GM23338 (cell line): ENCODE results near the gene MZB1. TPM values are rescaled to one million over a fixed set of nuclear protein-coding genes. Genes with fewer than 3 reads are reported as not detected.

Source experiments
- ATAC-seq: fragments of 200-7000 bp; cut with Tn5 transposase; 3 replicates; pipeline ENCODE4 v1.9.1; 2020
- DNase-seq: peaks from one replicate; pipeline ENCODE4 v3.0.0-alpha.2; 2015; ENCODE audit warnings: low spot score
- H2AFZ ChIP-seq: fragments of 200-600 bp; sonication (generic); 2 replicates; pipeline ENCODE4 v1.8.0; 2016; ENCODE audit warnings: antibody characterized with exemption, mild to moderate bottlenecking, moderate library complexity
- H3F3A ChIP-seq: fragments of 200-600 bp; sonication (generic); replicated peaks from 2 replicates; pipeline ENCODE4 v1.8.0; 2017; ENCODE audit warnings: antibody characterized with exemption, mixed run types, low read depth
- H3K27ac ChIP-seq: fragments of 200-600 bp; sonication (generic); 2 replicates; pipeline ENCODE4 v1.6.1; 2016; ENCODE audit warnings: low read depth
- H3K27me3 ChIP-seq: fragments of 200-600 bp; sonication (generic); 2 replicates; pipeline ENCODE4 v1.8.0; 2016; ENCODE audit warnings: mild to moderate bottlenecking, mixed run types, moderate library complexity; ENCODE audit not compliant: insufficient read depth
- H3K36me3 ChIP-seq: fragments of 200-600 bp; sonication (generic); 2 replicates; pipeline ENCODE4 v1.8.0; 2016; ENCODE audit warnings: mild to moderate bottlenecking; ENCODE audit not compliant: insufficient read depth
- H3K4me1 ChIP-seq: fragments of 200-600 bp; sonication (generic); 2 replicates; pipeline ENCODE4 v1.8.0; 2016; ENCODE audit warnings: mild to moderate bottlenecking, moderate library complexity; ENCODE audit not compliant: insufficient read depth
- H3K4me2 ChIP-seq: fragments of 200-600 bp; sonication (generic); 2 replicates; pipeline ENCODE4 v1.7.1; 2017; ENCODE audit warnings: mixed run types
- H3K4me3 ChIP-seq: fragments of 200-600 bp; sonication (generic); 2 replicates; pipeline ENCODE4 v1.6.1; 2016; ENCODE audit warnings: mixed run types
- H3K79me2 ChIP-seq: fragments of 200-600 bp; sonication (generic); replicated peaks from 2 replicates; pipeline ENCODE4 v1.8.0; 2017; ENCODE audit warnings: mild to moderate bottlenecking; ENCODE audit not compliant: insufficient read depth
- H3K9me2 ChIP-seq: fragments of 200-600 bp; sonication (generic); 2 replicates; pipeline ENCODE4 v1.8.0; 2017; ENCODE audit not compliant: insufficient read depth
- H4K20me1 ChIP-seq: fragments of 200-600 bp; sonication (generic); replicated peaks from 2 replicates; pipeline ENCODE4 v1.8.0; 2017; ENCODE audit warnings: mild to moderate bottlenecking; ENCODE audit not compliant: insufficient read depth
- H3K27ac Mint-ChIP-seq: 2 replicates; pipeline ENCODE4 v1.8.0; 2020; ENCODE audit warnings: inconsistent platforms, mild to moderate bottlenecking, moderate library complexity, mixed read lengths
- H3K27me3 Mint-ChIP-seq: 3 replicates; pipeline ENCODE4 v1.8.0; 2022; ENCODE audit warnings: low read depth, mild to moderate bottlenecking, moderate library complexity, mixed read lengths, inconsistent platforms; ENCODE audit not compliant: insufficient read depth, poor library complexity
- H3K36me3 Mint-ChIP-seq: 3 replicates; pipeline ENCODE4 v1.8.0; 2021; ENCODE audit warnings: low read depth, mild to moderate bottlenecking, inconsistent platforms, moderate library complexity, mixed read lengths
- H3K4me1 Mint-ChIP-seq: 3 replicates; pipeline ENCODE4 v1.8.0; 2020; ENCODE audit warnings: mild to moderate bottlenecking, inconsistent platforms, mixed read lengths
- H3K4me3 Mint-ChIP-seq: 3 replicates; pipeline ENCODE4 v1.8.0; 2021; ENCODE audit warnings: moderate library complexity, mild to moderate bottlenecking, inconsistent platforms, mixed read lengths
- H3K9me3 Mint-ChIP-seq: 3 replicates; pipeline ENCODE4 v1.8.0; 2020; ENCODE audit warnings: moderate library complexity, mild to moderate bottlenecking, inconsistent platforms, mixed read lengths
- CREB1 ChIP-seq: fragments of 250-450 bp; sonication (Bioruptor Pico); IDR thresholded peaks from 2 replicates; pipeline ENCODE4 v1.5.0; 2020; ENCODE audit warnings: low read depth, mild to moderate bottlenecking, moderate library complexity
- EZH2 ChIP-seq: fragments of 200-600 bp; sonication (generic); IDR thresholded peaks from one replicate; pipeline ENCODE4 v1.8.0; 2017; ENCODE audit warnings: antibody characterized with exemption, mild to moderate bottlenecking, low read depth; ENCODE audit not compliant: unreplicated experiment
- EZH2phosphoT487 ChIP-seq: fragments of 200-600 bp; sonication (generic); IDR thresholded peaks from one replicate; pipeline ENCODE4 v1.8.1; 2018; ENCODE audit warnings: antibody characterized with exemption; ENCODE audit not compliant: unreplicated experiment
- JUNB ChIP-seq: IDR thresholded peaks from one replicate; pipeline ENCODE4 v1.6.1; 2016; ENCODE audit warnings: antibody characterized with exemption; ENCODE audit not compliant: unreplicated experiment
- NANOG ChIP-seq: IDR thresholded peaks from 2 replicates; pipeline ENCODE4 v1.6.1; 2016; ENCODE audit warnings: antibody characterized with exemption, borderline replicate concordance
- POLR2AphosphoS5 ChIP-seq: IDR thresholded peaks from 2 replicates; pipeline ENCODE4 v1.6.1; 2016; ENCODE audit warnings: antibody characterized with exemption, low read depth
- STAT1 ChIP-seq: IDR thresholded peaks from one replicate; pipeline ENCODE4 v1.6.1; 2016; ENCODE audit warnings: antibody characterized with exemption; ENCODE audit not compliant: unreplicated experiment
- ZNF114 ChIP-seq: fragments of 250-450 bp; sonication (Bioruptor Pico); IDR thresholded peaks from 2 replicates; pipeline ENCODE4 v1.5.0; 2020; ENCODE audit warnings: mild to moderate bottlenecking, moderate library complexity
- ZNF331 ChIP-seq: fragments of 250-450 bp; sonication (Bioruptor Pico); IDR thresholded peaks from 2 replicates; pipeline ENCODE4 v1.5.0; 2020; ENCODE audit warnings: low read depth, mild to moderate bottlenecking, moderate library complexity
- polyA plus RNA-seq: library from polyadenylated mRNA; unstranded; fragments of >200 nt; fragmentation: Nextera tagmentation; extraction: Ambion mirVana; gene quantifications from 2 replicates; pipeline ENCODE4 v1.2.1, GENCODE V29; 2016
- total RNA-seq: library from RNA; depleted of rRNA; stranded (reverse); fragments of >200 nt; shearing (Covaris generic); gene quantifications from 2 replicates; pipeline ENCODE4 v1.2.3, GENCODE V29; 2014
- TF ChIP-seq, protein P1 (sequence below): IDR thresholded peaks from one replicate; pipeline ENCODE4 v1.6.1; 2018; ENCODE audit warnings: antibody characterized with exemption; ENCODE audit not compliant: unreplicated experiment
- TF ChIP-seq, protein P2 (sequence below): fragments of 250-450 bp; sonication (Bioruptor Pico); IDR thresholded peaks from 2 replicates; pipeline ENCODE4 v1.5.0; 2020; ENCODE audit warnings: mild to moderate bottlenecking, moderate library complexity
- TF ChIP-seq, protein P3 (sequence below), 2 experiments: fragments of 200-600 bp in 1 of 2; sonication (generic) in 1 of 2; conservative IDR thresholded peaks; 2 replicates each; pipeline versions ENCODE4 v1.5.1 to v1.6.1; 2016 to 2017; ENCODE audit warnings: antibody characterized with exemption in 2 of 2, low read depth in 2 of 2, mild to moderate bottlenecking in 2 of 2, moderate library complexity in 1 of 2
- TF ChIP-seq, protein P4 (sequence below): IDR thresholded peaks from 2 replicates; pipeline ENCODE4 v1.6.1; 2016; ENCODE audit warnings: antibody characterized with exemption

MZB1 gene
- total and polyA plus RNA-seq, 2 experiments from 2014 or later = 0.52 to 1.6 TPM

DNA sequence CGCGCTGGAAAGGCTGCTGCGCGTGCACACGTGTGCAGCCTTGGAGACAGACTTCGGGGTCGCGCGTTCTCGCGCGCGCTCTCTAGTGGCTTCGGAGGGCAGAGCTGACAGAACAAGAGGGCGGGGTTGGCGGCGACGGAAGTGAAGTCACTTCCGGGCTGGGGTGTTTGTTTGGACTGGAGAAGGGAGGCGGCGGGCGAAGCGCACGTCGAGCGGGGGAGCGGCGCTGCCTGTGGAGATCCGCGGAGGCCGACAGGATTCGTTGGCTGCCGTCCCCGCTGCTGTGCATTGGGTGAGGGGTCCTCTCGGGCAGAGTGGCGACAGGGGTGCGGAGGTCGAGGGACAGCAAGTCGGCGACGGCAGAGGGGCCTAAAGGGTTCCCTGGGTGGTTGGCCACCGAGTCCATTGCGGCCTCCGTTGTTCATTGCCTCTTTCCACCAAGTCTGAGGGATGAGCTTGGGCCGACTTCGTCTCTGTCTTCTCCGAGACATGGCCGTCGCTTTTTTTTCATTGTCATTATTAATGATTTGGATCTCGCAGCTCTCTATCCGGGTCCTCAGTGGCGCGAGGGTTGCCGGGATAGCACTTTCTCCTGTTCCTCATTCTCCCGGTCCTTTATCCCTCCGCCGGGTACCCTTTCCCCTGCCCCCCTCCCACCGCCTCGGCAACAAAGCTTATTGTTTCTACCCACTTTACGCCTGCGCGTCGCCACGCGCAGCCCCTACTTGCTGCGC is 47.9 kb downstream of the MZB1 start, which contains the start of gene PAIP2:
PAIP2 (plus strand) TSS at position 166 of the 734 bp plus-strand sequence. CDS start 21,931 bp downstream, outside the sequence.
- peak within 1 kb of the TSS; percentile 90 for H3K4me3 ChIP-seq
- H3K4me1 Mint-ChIP-seq = peaks cover 23% of the 10 kb centered on the region
- peaks cover 18% of the 10 kb centered on the region for H3K27me3 Mint-ChIP-seq
- H3K4me2 ChIP-seq = peak within 1 kb of the TSS; percentile 97
- no peaks in the 10 kb centered on the region; the same call in 2 of the 3 replicates for H3K9me3 Mint-ChIP-seq
- H4K20me1 ChIP-seq = peaks cover 40% of the 10 kb centered on the region
- H3K79me2 ChIP-seq = peaks cover 46% of the 10 kb centered on the region
- peaks cover 31% of the 10 kb centered on the region for H3K36me3 Mint-ChIP-seq
- peaks cover 6% of the 10 kb centered on the region for H3K36me3 ChIP-seq
- H3K27me3 ChIP-seq = no peaks in the 10 kb centered on the region
- ATAC-seq = peak; percentile 83
- TF ChIP-seq, protein P1, sequence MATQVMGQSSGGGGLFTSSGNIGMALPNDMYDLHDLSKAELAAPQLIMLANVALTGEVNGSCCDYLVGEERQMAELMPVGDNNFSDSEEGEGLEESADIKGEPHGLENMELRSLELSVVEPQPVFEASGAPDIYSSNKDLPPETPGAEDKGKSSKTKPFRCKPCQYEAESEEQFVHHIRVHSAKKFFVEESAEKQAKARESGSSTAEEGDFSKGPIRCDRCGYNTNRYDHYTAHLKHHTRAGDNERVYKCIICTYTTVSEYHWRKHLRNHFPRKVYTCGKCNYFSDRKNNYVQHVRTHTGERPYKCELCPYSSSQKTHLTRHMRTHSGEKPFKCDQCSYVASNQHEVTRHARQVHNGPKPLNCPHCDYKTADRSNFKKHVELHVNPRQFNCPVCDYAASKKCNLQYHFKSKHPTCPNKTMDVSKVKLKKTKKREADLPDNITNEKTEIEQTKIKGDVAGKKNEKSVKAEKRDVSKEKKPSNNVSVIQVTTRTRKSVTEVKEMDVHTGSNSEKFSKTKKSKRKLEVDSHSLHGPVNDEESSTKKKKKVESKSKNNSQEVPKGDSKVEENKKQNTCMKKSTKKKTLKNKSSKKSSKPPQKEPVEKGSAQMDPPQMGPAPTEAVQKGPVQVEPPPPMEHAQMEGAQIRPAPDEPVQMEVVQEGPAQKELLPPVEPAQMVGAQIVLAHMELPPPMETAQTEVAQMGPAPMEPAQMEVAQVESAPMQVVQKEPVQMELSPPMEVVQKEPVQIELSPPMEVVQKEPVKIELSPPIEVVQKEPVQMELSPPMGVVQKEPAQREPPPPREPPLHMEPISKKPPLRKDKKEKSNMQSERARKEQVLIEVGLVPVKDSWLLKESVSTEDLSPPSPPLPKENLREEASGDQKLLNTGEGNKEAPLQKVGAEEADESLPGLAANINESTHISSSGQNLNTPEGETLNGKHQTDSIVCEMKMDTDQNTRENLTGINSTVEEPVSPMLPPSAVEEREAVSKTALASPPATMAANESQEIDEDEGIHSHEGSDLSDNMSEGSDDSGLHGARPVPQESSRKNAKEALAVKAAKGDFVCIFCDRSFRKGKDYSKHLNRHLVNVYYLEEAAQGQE = no peak
- TF ChIP-seq NANOG = no peak
- no peak for TF ChIP-seq ZNF331 (CRISPR knock-in tag)
- no peak for TF ChIP-seq STAT1
- TF ChIP-seq EZH2 = no peak
- peak; percentile 89 for TF ChIP-seq CREB1
- TF ChIP-seq, protein P2, sequence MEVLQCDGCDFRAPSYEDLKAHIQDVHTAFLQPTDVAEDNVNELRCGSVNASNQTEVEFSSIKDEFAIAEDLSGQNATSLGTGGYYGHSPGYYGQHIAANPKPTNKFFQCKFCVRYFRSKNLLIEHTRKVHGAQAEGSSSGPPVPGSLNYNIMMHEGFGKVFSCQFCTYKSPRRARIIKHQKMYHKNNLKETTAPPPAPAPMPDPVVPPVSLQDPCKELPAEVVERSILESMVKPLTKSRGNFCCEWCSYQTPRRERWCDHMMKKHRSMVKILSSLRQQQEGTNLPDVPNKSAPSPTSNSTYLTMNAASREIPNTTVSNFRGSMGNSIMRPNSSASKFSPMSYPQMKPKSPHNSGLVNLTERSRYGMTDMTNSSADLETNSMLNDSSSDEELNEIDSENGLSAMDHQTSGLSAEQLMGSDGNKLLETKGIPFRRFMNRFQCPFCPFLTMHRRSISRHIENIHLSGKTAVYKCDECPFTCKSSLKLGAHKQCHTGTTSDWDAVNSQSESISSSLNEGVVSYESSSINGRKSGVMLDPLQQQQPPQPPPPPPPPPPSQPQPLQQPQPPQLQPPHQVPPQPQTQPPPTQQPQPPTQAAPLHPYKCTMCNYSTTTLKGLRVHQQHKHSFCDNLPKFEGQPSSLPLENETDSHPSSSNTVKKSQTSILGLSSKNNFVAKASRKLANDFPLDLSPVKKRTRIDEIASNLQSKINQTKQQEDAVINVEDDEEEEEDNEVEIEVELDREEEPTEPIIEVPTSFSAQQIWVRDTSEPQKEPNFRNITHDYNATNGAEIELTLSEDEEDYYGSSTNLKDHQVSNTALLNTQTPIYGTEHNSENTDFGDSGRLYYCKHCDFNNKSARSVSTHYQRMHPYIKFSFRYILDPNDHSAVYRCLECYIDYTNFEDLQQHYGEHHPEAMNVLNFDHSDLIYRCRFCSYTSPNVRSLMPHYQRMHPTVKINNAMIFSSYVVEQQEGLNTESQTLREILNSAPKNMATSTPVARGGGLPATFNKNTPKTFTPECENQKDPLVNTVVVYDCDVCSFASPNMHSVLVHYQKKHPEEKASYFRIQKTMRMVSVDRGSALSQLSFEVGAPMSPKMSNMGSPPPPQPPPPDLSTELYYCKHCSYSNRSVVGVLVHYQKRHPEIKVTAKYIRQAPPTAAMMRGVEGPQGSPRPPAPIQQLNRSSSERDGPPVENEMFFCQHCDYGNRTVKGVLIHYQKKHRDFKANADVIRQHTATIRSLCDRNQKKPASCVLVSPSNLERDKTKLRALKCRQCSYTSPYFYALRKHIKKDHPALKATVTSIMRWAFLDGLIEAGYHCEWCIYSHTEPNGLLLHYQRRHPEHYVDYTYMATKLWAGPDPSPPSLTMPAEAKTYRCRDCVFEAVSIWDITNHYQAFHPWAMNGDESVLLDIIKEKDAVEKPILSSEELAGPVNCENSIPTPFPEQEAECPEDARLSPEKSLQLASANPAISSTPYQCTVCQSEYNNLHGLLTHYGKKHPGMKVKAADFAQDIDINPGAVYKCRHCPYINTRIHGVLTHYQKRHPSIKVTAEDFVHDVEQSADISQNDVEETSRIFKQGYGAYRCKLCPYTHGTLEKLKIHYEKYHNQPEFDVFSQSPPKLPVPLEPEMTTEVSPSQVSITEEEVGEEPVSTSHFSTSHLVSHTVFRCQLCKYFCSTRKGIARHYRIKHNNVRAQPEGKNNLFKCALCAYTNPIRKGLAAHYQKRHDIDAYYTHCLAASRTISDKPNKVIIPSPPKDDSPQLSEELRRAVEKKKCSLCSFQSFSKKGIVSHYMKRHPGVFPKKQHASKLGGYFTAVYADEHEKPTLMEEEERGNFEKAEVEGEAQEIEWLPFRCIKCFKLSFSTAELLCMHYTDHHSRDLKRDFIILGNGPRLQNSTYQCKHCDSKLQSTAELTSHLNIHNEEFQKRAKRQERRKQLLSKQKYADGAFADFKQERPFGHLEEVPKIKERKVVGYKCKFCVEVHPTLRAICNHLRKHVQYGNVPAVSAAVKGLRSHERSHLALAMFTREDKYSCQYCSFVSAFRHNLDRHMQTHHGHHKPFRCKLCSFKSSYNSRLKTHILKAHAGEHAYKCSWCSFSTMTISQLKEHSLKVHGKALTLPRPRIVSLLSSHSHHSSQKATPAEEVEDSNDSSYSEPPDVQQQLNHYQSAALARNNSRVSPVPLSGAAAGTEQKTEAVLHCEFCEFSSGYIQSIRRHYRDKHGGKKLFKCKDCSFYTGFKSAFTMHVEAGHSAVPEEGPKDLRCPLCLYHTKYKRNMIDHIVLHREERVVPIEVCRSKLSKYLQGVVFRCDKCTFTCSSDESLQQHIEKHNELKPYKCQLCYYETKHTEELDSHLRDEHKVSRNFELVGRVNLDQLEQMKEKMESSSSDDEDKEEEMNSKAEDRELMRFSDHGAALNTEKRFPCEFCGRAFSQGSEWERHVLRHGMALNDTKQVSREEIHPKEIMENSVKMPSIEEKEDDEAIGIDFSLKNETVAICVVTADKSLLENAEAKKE (CRISPR knock-in tag) = no peak
- no peak for TF ChIP-seq JUNB
- TF ChIP-seq, protein P3, sequence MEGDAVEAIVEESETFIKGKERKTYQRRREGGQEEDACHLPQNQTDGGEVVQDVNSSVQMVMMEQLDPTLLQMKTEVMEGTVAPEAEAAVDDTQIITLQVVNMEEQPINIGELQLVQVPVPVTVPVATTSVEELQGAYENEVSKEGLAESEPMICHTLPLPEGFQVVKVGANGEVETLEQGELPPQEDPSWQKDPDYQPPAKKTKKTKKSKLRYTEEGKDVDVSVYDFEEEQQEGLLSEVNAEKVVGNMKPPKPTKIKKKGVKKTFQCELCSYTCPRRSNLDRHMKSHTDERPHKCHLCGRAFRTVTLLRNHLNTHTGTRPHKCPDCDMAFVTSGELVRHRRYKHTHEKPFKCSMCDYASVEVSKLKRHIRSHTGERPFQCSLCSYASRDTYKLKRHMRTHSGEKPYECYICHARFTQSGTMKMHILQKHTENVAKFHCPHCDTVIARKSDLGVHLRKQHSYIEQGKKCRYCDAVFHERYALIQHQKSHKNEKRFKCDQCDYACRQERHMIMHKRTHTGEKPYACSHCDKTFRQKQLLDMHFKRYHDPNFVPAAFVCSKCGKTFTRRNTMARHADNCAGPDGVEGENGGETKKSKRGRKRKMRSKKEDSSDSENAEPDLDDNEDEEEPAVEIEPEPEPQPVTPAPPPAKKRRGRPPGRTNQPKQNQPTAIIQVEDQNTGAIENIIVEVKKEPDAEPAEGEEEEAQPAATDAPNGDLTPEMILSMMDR (conservative IDR thresholded peaks at IDR 0.05; ENCODE audit: low read depth in 2 of 2) = peak; percentile 56 to 81
- TF ChIP-seq ZNF114 = no peak
- TF ChIP-seq, protein P4, sequence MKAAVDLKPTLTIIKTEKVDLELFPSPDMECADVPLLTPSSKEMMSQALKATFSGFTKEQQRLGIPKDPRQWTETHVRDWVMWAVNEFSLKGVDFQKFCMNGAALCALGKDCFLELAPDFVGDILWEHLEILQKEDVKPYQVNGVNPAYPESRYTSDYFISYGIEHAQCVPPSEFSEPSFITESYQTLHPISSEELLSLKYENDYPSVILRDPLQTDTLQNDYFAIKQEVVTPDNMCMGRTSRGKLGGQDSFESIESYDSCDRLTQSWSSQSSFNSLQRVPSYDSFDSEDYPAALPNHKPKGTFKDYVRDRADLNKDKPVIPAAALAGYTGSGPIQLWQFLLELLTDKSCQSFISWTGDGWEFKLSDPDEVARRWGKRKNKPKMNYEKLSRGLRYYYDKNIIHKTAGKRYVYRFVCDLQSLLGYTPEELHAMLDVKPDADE = peak; percentile 73; the same call in 1 of the 2 replicates
- no peak for TF ChIP-seq EZH2phosphoT487
- TF ChIP-seq POLR2AphosphoS5 = peak; percentile 95
- H3K9me2 ChIP-seq = peaks cover 4% of the 10 kb centered on the region; the same call in 1 of the 2 replicates
- H3F3A ChIP-seq = peaks cover 9% of the 10 kb centered on the region; the same call in 1 of the 2 replicates
- peak within 1 kb of the TSS; percentile 98 for H3K27ac ChIP-seq
- H3K4me3 Mint-ChIP-seq = peak within 1 kb of the TSS; percentile 99
- H3K4me1 ChIP-seq = peaks cover 8% of the 10 kb centered on the region
- peak; percentile 99 for DNase-seq
- peak within 1 kb of the TSS; percentile 100 for H3K27ac Mint-ChIP-seq
- 0 out of 2 replicates have a peak within 1 kb of the TSS, but pooled peaks have one; percentile 34 for H2AFZ ChIP-seq
